ENCODE measurements around the gene POPDC3.

GRCh38 chr6:105194591-105194990, 14.8 kb upstream of the POPDC3 start:
- TF ChIP-seq SP1 (IDR thresholded peaks at IDR 0.05) (no peak), FOXK2 (IDR thresholded peaks at IDR 0.05) (no peak)

Data from HEK293T (cell line).